Midbrain (tissue), 1 donor: ENCODE data around the gene CARD19.
"Not testable (repeated sequence)": the region's sequence is repeated elsewhere in the genome, so short reads cannot be mapped to it uniquely, and the experiment has no call there.

Experiments
- DNase-seq: peaks from one replicate; lab custom pipeline; 2025; lab: John Stamatoyannopoulos, UW

The CARD19 gene

DNA sequence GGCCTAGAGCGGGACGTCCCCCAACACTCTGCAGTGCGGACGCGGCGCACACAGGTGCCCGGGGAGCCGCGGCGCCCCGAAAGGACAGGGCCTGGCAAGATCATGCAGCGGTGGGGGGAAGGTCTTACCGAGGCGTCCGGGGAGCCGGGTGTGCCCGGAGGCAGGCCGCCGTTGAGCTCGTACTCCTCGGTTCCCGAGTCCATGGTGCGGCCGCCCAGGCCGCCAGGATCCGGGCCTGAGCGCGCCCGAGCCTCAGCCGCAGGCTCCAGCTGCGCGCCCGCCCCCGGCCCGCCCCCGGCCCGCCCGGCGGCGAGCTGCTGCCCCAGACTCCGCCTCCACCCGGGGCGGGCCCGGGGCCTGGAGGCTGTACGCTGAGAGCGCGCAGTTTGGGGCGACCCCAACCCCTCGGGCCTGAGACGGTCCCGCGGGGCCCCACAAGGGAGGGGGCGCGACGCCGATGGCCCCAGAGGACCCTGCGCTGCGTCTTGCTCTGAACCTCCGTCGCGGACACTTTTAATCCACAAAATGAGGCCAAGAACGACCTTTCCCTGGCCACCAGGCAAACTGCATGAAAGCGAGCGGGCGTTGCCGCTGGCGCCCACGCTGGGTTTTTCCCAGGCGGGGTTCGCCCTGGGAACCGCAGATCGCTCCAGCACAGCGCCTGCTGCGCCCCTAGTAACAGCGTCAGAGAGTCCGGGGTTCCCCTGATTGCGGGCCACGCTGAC lies 38.2 kb downstream of the CARD19 start, which contains the start of gene NINJ1:
NINJ1 (minus strand) TSS at position 237 of the 725 bp plus-strand sequence; CDS start at position 203, 34 bp downstream.
- DNase-seq, result peak; percentile 61

- no peak for DNase-seq
Measured at GRCh38 chr9:93134740-93135444, 38.9 kb downstream of the CARD19 start.

DNA sequence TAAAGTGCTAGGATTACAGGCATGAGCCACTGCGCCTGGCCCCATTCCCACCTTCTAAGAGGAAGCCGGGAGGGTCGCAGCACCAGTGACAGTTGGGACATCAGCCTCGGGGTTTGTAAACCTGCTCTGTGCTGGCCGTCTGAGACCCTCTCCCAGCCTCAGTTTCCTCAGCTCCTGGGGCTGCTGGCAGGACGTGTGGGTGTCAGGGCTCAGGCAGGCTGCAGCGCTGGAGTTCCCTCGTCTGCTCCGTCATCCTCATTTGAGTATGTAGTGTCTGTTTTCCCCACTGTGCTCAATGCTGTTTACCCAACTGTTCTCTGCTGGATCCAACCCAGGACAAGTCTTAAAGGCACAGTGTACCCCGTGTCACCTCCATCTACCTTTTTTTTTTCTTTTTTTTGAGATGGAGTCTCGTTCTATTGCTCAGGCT lies 40.0 kb downstream of the CARD19 start:
- peak; percentile 16 for DNase-seq

GRCh38 chr9:93137362-93137761 lies 41.3 kb downstream of the CARD19 start:
- DNase-seq, result no peak

GRCh38 chr9:93138171-93138764 lies 42.3 kb downstream of the CARD19 start:
- DNase-seq, result no peak

DNA sequence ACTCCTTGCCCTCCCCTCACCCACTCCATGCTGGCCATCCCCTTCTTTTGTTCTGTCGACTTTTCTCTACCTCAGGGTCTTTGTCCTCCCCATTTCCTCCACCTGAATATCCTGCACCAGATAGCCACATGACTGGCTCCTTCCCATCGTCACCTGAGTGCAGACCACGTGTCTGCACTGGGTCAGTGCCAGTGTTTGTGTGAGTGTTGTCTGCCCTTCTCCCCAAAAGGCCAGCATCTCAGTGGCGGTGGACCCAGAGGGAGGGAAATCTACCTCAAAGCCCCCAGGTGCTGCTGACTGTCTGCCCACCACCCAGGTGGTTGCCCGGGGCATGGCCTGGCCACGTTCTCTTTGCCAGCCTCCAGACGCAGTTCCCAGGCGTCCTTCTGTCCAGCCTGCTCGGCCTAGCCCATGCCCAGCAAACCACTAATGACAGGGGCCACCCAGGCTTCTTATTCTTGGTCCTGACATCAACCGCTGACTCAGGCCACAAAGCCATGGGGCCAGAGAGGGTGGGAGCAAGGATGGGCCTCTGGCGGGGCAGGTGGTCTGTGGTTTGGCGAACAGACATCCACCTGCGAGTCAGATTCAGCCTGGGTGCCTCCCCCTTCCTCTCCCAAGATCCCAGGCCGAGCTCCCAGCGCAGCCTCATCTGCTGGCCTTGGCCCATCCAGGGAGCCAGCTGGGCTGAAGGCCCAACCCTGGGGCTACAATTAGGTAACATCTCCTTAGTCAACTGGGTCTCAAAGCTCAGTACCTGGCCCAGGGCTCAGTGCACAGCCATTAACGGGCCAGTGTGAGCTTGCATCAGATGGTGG lies 43.6 kb downstream of the CARD19 start:
- no peak for DNase-seq

- no peak for DNase-seq
Measured at GRCh38 chr9:93141771-93142483, 45.9 kb downstream of the CARD19 start.

GRCh38 chr9:93143830-93144530 lies 48.0 kb downstream of the CARD19 start:
- peak; percentile 90 for DNase-seq

DNA sequence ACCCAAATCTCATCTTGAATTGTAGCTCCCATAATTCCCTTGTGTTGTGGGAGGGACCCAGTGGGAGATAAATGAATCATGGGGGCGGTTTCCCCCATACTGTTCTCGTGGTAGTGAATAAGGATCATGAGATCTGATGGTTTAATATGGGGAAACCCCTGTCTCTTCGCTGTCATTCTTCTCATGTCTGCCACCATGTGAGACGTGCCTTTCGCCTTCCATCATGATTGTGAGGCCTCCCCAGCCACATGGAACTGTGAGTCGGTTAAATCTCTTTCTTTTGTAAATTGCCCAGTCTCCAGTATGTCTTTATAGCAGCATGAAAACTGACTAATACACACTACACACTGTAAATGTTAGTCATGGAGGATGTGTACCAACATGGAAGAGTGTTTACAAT lies 50.7 kb downstream of the CARD19 start:
- not testable (repeated sequence) for DNase-seq

DNA sequence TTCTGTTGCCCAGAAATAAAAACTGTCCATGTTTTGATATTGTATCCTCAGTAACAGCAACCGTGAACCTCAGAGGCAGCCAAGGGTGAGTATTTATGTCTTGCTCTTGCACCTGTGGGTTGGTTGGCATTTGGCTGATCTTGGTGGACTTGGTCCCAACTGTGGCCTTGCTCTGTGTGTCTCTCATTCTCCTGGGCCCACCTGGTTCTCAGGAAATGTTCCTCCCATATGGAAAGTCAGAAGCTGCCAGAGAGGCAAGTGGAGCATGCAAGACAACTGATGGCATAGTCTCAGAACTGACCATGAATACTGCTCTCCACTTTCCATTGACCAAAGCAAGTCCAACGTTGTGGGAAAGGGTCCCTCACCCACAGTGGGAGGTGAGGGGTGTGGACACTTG lies 51.6 kb downstream of the CARD19 start:
- DNase-seq, result no peak

GRCh38 chr9:93148721-93149120 lies 52.7 kb downstream of the CARD19 start:
- no peak for DNase-seq

DNA sequence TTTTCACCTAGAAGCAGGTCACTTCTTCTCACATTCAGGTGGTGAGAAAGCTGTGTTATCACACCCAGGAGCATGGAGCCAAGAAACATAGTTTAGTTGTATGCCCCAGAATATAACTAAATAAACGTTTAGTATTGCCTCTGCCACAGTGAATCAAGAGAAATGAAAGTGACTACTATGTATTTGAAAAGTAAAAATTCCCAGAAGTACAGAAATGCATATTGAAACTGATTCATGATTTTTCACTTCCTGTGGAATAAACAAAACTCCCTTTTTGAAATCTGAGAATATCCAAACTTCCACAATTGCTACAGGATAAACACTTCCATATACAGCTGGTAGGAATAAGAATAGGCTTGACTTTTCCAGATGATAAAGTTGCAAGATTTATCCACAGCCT lies 53.3 kb downstream of the CARD19 start:
- DNase-seq, result no peak

DNA sequence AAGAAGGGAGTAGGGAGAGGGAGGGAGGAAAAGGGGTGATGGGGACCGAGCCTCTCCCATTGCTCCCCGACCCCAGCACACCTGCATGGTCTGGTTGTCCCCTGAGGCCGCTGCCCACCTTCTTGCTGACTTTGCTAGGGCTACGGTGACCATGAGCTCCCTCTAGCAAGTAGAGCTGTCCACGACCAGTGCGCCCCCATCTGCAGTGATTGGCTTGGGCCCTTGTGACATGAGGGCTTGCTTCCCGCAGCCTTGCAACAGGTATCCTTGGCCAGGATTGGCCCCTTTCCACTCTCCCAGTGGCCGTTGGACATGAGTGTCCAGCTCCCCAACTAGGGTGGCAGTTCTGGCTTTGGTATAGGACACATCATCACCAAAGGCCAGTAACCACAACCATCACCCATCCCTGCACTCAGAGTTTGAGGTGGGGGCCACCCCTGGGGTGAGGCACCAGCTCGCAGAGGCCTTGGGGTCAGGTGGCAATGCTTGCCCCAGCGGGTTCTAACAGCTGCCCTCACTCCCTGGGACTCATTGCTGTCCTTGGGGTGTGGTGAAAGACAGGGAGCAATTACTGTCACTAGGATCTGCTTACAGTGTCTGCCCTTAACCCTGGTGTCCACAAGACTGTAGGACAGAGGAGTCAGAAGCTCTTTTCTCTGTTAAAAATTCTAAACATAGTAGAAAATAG lies 55.2 kb downstream of the CARD19 start:
- DNase-seq, result no peak

- DNase-seq, result peak; percentile 7
Measured at GRCh38 chr9:93154293-93154903, 58.4 kb downstream of the CARD19 start.

GRCh38 chr9:93155716-93156474 lies 59.9 kb downstream of the CARD19 start:
- peak; percentile 73 for DNase-seq

DNA sequence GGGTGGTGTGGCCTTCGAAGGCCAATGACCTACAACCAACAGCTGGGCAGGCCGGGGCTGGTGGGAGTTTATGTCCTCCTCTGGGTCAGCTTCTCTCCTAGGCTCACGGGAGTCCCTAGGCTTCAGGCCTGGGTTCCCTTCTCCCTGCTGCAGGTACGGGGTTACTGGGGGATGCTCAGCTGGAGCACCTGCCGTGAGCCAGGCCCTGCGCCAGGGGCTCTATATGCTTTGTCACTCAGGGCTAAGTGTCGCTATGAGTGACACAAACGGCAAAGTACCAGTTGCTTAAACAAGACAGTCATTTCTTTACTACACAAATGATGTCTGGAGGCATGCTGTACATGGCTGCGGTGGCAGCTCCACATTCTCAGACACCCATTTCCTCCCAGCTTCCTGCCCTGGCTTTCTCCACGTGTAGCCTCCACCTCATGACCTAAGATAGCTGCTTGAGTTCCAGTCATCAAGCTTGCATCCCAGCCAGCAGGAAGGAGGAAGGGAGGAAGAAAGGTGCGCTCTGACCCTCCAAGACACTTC lies 60.5 kb downstream of the CARD19 start:
- DNase-seq, result no peak

DNA sequence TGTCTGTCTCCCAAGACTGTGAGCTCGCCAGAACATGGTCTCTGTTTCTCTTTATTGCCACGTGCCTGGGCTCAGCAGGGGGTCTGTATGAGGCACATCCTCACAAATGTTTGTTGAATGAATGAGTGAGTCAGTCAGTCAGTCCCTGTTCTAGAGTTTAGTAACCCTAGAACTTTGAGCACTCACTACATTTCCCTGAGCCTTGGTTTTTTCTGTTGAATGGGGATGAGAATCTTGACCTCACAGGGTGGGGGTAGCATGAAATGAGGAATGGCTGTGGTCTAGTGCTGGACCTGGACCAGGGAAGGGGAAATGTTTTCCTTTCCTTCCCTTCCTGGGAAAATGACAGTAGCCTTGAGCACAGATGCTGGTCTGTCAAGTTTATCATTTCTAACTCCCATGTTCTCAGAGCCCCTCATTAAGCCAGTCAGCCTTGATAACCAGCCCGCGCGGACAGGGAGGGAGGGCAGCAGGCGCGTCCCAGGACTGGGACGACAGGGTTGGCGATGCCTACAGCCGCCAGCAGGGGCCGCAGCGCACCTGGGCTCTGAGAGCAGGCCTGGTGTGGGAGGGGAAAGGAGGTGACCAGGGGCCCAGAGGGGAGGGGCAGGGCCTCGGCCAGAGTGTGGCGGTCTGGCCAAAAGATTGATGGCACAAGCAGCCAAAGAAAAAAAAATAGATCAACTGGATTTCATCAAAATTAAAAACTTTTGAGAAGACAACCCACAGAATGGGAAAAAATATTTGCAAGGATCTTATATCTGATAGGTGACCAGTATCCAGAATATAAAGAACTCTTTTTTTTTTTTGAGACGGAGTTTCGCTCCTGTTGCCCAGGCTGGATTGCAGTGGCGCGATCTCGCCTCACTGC lies 63.8 kb downstream of the CARD19 start:
- DNase-seq, result peak; percentile 79
